GM19468 (cell line): ENCODE data around the gene VTN.

Source experiments
- ATAC-seq: cut with Tn5 transposase; IDR thresholded peaks from one replicate; pipeline ENCODE4 v1.9.1; 2021; ENCODE audit warnings: mild to moderate bottlenecking, moderate library complexity, moderate number of reproducible peaks; ENCODE audit not compliant: unreplicated experiment; ENCODE audit errors: extremely low read depth

The VTN gene, protein sequence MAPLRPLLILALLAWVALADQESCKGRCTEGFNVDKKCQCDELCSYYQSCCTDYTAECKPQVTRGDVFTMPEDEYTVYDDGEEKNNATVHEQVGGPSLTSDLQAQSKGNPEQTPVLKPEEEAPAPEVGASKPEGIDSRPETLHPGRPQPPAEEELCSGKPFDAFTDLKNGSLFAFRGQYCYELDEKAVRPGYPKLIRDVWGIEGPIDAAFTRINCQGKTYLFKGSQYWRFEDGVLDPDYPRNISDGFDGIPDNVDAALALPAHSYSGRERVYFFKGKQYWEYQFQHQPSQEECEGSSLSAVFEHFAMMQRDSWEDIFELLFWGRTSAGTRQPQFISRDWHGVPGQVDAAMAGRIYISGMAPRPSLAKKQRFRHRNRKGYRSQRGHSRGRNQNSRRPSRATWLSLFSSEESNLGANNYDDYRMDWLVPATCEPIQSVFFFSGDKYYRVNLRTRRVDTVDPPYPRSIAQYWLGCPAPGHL

DNA sequence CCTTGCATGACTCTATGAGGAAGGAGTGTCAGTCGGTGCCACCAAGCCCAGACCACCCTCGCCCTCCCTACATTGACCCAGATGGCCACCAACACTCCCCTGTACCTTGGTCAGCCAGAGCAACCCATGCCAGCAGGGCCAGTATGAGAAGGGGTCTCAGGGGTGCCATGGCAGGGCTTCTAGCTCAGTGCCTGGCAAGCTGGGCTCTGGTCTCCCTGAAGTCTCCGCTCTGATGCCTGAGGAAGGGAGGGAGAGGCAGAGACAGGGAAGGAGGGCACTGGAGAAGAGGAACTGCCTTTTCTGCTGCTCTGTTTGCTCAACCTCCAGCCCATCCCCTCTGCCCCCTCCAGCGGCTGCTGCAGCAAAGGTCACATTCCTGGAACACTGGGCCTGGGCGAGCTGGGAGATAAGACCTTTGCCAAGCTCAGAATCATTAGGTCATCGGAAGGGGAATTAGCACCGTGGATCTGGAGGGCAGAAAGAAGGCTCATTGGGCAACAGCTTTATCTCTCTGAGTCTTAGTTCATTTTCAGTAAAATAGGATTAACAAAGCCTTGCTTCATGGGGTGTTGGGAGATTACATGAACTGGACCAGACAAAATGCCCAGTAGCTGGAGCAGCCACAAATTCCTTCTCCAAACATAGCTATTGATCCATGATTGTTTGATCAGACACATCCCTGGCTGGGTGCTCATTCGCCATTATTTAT is at the start of gene VTN:
TSS of gene VTN (minus strand) at position 273 of the 709 bp plus-strand sequence. CDS start at position 169, 104 bp downstream.
- no peak for ATAC-seq

GRCh38 chr17:28416703-28417311 is 46.7 kb upstream of the VTN start:
- no peak for ATAC-seq

- no peak for ATAC-seq
Measured at GRCh38 chr17:28415886-28416285, 45.8 kb upstream of the VTN start.

DNA sequence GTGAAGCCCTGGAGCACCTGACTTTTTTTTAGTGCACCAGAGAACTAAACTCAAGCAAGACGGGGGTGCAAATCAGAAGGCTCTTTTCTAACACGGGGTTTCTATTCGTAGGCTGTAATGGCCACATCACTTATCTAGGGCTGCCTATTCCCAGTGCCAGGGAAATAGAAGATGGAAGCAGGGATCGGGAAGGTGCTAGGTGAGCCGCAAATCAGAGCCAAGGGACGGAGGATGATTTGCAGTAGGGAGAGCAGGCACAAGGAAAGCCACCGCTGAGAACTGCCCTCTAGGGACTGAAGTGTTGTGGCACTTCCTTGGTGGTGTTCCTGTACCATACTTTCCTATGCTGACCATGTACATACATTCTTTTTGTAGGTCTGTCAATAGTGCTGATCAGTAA is 43.7 kb upstream of the VTN start:
- ATAC-seq = no peak

- ATAC-seq = no peak
Measured at GRCh38 chr17:28412099-28412498, 42.0 kb upstream of the VTN start.

DNA sequence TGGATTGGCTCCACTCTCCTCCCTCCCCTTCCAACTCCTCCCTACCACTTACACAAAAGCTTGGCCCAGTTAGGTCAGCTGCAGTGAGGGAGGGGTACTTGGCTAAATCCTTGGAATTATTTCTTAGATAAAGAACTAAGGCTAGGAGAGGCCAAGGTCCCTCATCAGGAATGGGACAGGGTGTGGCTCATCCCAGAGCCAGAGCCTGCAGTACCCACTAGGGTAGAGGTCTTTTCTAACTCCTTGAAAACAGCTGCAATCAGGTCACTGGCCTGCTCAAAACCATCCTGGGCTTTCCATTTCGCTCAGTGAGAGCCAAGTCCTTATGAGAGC is 37.8 kb upstream of the VTN start:
- no peak for ATAC-seq

DNA sequence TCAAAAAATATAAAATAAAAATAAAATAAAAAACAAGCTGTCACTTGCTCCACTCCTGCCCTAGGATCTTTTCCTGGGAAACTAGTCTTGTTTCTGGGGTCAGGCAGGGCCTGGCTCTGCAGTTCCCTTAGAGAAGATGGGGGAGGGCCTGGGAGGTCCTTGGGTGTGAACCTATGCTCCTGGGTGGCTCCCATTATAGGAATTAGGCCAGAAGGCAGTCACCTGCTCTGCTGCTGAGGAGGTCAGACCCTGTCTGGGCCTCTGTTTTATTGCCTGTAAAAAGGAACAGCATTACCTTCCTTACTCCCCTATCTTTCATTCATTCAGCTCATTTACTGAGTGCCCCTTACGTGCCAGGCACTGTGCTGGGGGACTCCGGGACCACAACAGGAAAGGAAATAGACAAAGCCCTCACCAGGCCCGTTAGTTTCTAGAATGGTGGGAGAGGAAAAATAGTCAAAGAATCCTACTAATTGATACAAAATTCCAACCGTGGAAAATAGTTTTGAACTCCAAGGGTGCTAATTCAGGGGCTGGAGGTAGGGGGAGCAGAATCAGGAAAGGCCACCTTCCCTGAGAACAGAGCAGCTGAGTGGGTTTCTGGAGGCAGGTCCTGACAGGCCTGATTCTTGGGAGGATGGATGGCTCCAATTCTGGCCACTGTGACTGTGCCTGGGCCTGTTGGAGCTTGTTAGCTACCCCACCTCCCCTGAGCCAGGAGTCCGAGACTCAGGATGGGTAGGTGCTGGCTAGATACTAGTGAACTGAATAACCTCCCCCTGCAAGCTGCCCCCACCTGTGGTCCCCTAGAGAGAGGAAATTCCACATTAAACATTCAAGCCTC is 37.2 kb upstream of the VTN start:
- ATAC-seq = no peak

DNA sequence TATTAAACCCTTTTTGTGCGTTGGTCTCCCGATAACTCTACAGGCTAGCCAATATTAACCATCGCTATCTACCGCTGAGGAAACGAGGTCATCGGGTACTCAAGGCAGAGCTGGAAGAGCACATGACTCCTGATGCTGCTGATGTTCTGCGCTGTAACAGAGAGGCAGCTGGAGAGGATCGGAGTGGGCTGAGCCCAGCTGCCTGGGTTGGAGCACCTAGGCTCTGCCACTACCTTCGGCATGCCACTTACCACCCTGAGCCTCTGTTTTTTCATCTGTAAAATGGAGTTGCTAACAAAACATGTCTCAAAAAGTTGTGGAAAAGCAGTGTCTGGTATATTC is 36.3 kb upstream of the VTN start:
- ATAC-seq = no peak

GRCh38 chr17:28405632-28406472 is 35.7 kb upstream of the VTN start, which contains the start of gene SLC46A1:
Gene SLC46A1 (minus strand): TSS chr17:28406212. CDS start chr17:28406114, 98 bp downstream.
- no peak for ATAC-seq

- ATAC-seq = no peak
Measured at GRCh38 chr17:28404812-28405570, 34.9 kb upstream of the VTN start.

DNA sequence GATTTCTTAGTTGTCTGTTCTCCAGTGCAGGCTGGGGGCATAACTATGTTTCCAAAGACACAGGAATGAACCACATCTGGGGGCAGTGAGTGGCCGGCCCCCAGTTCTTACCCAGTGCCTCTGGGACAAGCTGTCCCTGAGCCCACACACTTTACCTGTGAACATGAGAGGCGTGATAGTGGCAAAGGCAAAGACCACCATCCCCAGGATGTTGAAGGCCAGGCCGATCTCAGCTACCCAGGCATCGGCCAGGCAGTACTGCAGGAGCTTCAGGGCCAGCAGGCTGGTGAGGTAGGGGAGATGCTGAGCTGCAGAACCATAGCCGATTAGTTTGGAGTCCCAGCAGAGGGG is 34.3 kb upstream of the VTN start:
- ATAC-seq = no peak

GRCh38 chr17:28404007-28404406 is 33.9 kb upstream of the VTN start:
- no peak for ATAC-seq

DNA sequence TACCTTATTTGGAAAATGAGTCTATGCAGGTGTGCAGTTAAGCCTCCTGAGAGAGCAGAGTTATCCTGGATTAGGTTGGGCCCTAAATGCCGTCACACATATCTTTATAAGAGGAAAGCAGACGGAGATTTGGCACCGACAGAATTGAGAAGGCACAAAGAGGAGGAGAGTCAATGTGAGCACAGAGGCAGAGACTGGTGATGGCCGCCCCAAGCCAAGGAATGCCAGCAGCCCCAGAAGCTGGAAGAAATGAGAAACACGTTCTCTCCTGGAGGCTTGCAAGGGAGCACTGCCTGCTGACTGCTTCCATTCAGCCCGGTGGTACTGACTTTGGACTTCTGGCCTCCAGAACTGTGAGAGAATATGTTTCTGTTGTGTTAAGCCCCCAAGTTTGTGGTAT is 32.7 kb upstream of the VTN start:
- ATAC-seq = no peak

GRCh38 chr17:28402224-28402630 is 32.1 kb upstream of the VTN start:
- no peak for ATAC-seq

DNA sequence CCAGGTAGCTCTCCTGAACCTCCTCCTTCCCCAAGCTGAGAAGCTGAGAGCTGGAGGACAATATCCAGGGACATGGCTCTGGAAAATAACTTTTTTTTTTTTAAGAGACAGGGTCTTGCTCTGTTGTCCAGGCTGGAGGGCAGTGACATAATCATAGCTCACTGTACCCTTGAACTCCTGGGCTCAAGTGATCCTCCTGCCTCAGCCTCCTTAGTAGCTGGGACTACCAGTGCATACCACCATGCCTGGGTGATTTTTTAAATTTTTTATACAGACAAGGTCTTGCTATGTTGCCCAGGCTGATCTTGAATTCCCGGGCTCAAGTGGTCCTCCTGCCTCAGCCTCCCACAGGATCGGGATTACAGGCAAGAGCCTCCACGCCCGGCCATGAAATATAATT is 29.7 kb upstream of the VTN start:
- no peak for ATAC-seq

GRCh38 chr17:28398280-28398981 is 28.3 kb upstream of the VTN start:
- no peak for ATAC-seq

DNA sequence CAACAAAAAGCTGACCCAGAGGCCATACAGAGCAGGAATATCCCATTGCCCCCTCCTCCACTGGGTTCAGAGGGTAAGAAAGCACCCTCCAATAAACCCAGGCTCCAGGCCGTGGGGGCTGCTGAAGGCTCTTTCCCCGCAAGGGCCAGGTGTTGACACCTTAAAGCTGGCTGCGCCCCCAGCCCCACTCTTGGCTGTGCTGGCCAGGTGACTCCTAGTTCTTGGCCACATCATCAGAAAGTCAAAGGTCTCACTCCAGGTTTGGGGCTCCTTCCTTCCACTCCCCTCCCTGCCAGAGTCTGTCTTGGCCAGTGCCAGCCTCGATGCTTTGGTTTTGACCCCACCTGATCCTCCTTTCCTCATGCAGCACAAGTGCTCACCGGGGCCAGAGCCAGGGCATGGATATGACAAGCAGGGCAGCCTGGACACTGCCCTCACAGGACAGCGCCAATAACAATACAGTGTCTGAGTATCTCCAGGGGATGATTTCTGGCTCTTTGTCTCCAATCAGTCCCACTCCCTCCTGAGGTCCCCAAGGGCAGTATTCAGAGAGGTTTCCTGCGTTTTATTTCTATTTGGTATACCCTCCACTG is 27.7 kb upstream of the VTN start:
- no peak for ATAC-seq

GRCh38 chr17:28397275-28397674 is 27.2 kb upstream of the VTN start:
- no peak for ATAC-seq
